PC-9 (cell line): ENCODE results near the gene COL15A1.

Experiments used
- CTCF ChIP-seq: fragments of 200-600 bp; sonication (generic); conservative IDR thresholded peaks from 2 replicates; pipeline ENCODE4 v1.6.1; 2017; ENCODE audit warnings: mixed run types, antibody characterized with exemption, mild to moderate bottlenecking, moderate library complexity
- EZH2 ChIP-seq: fragments of 200-600 bp; sonication (generic); IDR thresholded peaks from 2 replicates; pipeline ENCODE4 v1.8.0; 2017; ENCODE audit warnings: antibody characterized with exemption, low read depth

GRCh38 chr9:99023831-99024230, 80.1 kb downstream of the COL15A1 start:
- TF ChIP-seq CTCF (no peak), EZH2 (no peak)
